HTR-8/SVneo (cell line): ENCODE data around the gene SUSD4.

Experiments used
- DNase-seq: peaks from one replicate; pipeline ENCODE4 v3.0.0; 2011; ENCODE audit warnings: low spot score, mixed read lengths; ENCODE audit not compliant: insufficient read length
- FAIRE-seq: peaks from 2 replicates; lab custom pipeline; 2011; peaks lifted over from hg19 to GRCh38; lab: Jason Lieb, UNC

Gene SUSD4

GRCh38 chr1:223331929-223332328 is 32.0 kb downstream of the SUSD4 start:
- no peak for FAIRE-seq
- DNase-seq = no peak

- DNase-seq (no peak), FAIRE-seq (no peak)
Observed at GRCh38 chr1:223331301-223331700, 32.7 kb downstream of the SUSD4 start.

- no peak for DNase-seq
- no peak for FAIRE-seq
Observed at GRCh38 chr1:223330466-223330865, 33.5 kb downstream of the SUSD4 start.

GRCh38 chr1:223329664-223330415 is 34.1 kb downstream of the SUSD4 start:
- FAIRE-seq = no peak

GRCh38 chr1:223329252-223329651 is 34.7 kb downstream of the SUSD4 start:
- FAIRE-seq = no peak

More at GRCh38 chr1:223329664-223330415, 34.1 kb downstream of the SUSD4 start:
- DNase-seq = no peak

GRCh38 chr1:223328566-223328965 is 35.4 kb downstream of the SUSD4 start:
- FAIRE-seq (no peak), DNase-seq (no peak)

More at GRCh38 chr1:223329252-223329651, 34.7 kb downstream of the SUSD4 start:
- DNase-seq = no peak

GRCh38 chr1:223326776-223327175 is 37.2 kb downstream of the SUSD4 start:
- no peak for FAIRE-seq
- DNase-seq = no peak

GRCh38 chr1:223323491-223324484 is 40.2 kb downstream of the SUSD4 start:
- DNase-seq = no peak
- FAIRE-seq = no peak

GRCh38 chr1:223322868-223323267 is 41.1 kb downstream of the SUSD4 start:
- no peak for DNase-seq
- FAIRE-seq = no peak

- no peak for FAIRE-seq
- DNase-seq = no peak
Observed at GRCh38 chr1:223320959-223321358, 43.0 kb downstream of the SUSD4 start.

GRCh38 chr1:223319905-223320580 is 43.9 kb downstream of the SUSD4 start:
- no peak for FAIRE-seq
- DNase-seq = no peak

- no peak for FAIRE-seq
- DNase-seq = no peak
Observed at GRCh38 chr1:223319398-223319797, 44.6 kb downstream of the SUSD4 start.

GRCh38 chr1:223316082-223316481 is 47.9 kb downstream of the SUSD4 start:
- no peak for FAIRE-seq

GRCh38 chr1:223315665-223316064 is 48.3 kb downstream of the SUSD4 start:
- no peak for DNase-seq
- no peak for FAIRE-seq

More at GRCh38 chr1:223316082-223316481, 47.9 kb downstream of the SUSD4 start:
- DNase-seq = no peak

GRCh38 chr1:223313415-223313754 is 50.6 kb downstream of the SUSD4 start:
- DNase-seq = no peak
- FAIRE-seq = no peak

GRCh38 chr1:223312705-223313414 is 51.1 kb downstream of the SUSD4 start:
- no peak for FAIRE-seq
- no peak for DNase-seq

- FAIRE-seq (no peak), DNase-seq (no peak)
Observed at GRCh38 chr1:223312273-223312672, 51.7 kb downstream of the SUSD4 start.

GRCh38 chr1:223311826-223312225 is 52.1 kb downstream of the SUSD4 start:
- FAIRE-seq = no peak
- no peak for DNase-seq

GRCh38 chr1:223308136-223308535 is 55.8 kb downstream of the SUSD4 start:
- no peak for DNase-seq
- FAIRE-seq = no peak

GRCh38 chr1:223307544-223307943 is 56.4 kb downstream of the SUSD4 start:
- FAIRE-seq (no peak), DNase-seq (no peak)
